ENCODE data around the gene ARHGAP15.
"Not testable (repeated sequence)": the region's sequence is repeated elsewhere in the genome, so short reads cannot be mapped to it uniquely, and the experiment has no call there.

ARHGAP15 gene

GRCh38 chr2:143529118-143529720 lies 400.0 kb downstream of the ARHGAP15 start:
- no peak for DNase-seq (ENCODE audit: low spot score)

DNA sequence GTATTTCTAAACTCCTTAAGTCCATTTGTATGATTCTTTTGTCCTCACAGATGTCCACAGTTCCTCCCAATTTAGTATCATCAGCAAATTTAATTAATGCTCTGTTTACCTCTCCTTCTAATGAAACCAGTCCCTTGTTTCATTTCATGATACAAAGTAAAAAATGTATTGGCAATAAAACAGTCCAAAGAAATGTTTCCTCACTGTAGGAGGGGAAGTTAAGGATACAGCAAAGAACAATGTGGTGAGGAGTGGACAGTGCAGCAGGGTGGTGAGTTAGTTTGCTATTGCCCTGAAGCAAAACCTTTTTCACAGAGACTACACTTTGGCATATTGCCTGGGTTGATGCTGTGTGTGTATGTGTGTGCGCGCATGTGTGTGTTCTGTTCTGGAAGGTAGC lies 401.5 kb downstream of the ARHGAP15 start:
- DNase-seq (ENCODE audit: low spot score) = no peak

DNA sequence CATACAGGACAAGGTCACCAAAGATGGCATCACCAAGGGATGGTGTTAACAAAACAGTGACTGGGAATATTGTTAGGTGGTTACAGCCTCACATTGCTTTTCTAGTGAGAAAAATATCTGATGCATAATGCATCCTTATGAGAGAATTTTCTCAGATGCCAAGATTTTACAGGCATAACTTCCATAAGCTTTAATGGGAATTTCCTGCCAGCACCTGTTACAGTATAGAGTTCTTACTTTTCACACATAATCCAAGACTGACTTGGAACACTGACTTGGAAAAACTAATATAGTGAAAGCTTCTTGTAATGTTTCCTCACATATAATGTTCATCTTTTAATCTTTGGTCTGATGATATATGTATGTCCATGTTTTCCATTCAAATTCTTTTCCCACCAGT lies 402.8 kb downstream of the ARHGAP15 start:
- DNase-seq (ENCODE audit: low spot score) = no peak

GRCh38 chr2:143533846-143534245 lies 404.6 kb downstream of the ARHGAP15 start:
- DNase-seq (ENCODE audit: low spot score) = no peak

DNA sequence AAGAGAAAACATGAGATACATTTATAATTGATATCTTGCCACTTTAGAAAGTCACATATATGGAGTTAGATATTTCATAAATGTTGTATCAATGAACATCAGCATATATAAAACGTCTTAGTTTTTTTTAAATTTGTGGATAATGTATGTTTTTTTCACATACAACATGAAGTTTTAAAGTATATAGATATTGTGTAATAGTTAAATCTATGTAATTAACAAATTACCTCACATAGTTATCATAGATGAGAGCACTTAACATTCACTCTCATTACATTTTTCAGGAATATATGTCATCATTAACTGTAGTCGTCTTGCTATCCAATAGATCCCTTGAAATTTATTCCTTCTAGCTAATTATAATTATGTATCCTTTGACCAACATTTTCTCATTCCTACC lies 406.6 kb downstream of the ARHGAP15 start:
- DNase-seq (ENCODE audit: low spot score) = no peak

DNA sequence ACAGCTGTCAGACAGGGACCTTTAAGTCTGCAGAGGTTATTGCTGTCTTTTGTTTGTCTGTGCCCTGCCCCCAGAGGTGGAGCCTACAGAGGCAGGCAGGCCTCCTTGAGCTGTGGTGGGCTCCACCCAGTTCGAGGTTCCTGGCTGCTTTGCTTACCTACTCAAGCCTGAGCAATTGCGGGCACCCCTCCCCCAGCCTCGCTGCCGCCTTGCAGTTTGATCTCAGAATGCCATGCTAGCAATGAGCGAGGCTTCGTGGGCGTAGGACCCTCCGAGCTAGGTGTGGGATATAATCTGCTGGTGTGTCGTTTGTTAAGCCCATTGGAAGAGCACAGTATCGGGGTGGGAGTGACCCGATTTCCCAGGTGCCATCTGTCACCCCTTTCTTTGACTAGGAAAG lies 412.7 kb downstream of the ARHGAP15 start:
- not testable (repeated sequence) for DNase-seq (ENCODE audit: low spot score)

- DNase-seq (ENCODE audit: low spot score) = no peak
These were observed 416.1 kb downstream of the ARHGAP15 start for GRCh38 chr2:143545059-143545948.

DNA sequence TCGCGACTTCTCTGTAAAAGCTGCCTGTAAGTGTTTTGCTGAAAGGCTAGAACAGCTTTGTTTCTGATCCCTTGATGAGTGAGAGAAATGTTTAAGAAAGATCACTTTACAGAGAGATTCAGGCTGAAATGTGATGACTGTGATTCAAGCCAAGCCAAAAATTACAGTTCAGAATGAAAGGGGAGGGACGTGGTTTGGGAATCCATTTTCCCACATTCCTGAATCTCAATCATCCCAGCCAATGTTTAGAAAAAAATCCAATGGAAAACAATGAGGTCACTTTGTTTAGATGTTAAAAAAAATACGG lies 416.7 kb downstream of the ARHGAP15 start:
- DNase-seq (ENCODE audit: low spot score) = peak; percentile 32

GRCh38 chr2:143548032-143548431 lies 418.8 kb downstream of the ARHGAP15 start:
- DNase-seq (ENCODE audit: low spot score) = no peak

DNA sequence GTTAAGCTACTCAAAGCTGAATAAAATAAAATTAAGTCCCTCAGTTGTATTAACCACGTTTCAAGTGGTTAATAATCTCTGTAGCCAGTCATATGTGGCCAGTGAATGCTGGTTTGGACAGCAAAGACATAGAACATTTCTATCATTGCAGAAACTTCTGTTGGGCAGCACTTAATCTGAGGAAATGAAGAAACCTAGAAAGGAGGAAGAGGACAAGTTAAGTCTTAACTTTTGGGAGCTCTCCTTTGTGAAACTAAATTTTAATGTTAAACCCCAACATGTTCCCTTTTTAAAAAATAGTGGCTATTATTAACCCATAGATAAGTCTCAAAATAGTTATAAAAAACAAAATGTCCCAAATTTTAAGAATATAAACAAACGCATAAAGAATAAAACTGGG lies 421.3 kb downstream of the ARHGAP15 start:
- DNase-seq (ENCODE audit: low spot score) = no peak

DNA sequence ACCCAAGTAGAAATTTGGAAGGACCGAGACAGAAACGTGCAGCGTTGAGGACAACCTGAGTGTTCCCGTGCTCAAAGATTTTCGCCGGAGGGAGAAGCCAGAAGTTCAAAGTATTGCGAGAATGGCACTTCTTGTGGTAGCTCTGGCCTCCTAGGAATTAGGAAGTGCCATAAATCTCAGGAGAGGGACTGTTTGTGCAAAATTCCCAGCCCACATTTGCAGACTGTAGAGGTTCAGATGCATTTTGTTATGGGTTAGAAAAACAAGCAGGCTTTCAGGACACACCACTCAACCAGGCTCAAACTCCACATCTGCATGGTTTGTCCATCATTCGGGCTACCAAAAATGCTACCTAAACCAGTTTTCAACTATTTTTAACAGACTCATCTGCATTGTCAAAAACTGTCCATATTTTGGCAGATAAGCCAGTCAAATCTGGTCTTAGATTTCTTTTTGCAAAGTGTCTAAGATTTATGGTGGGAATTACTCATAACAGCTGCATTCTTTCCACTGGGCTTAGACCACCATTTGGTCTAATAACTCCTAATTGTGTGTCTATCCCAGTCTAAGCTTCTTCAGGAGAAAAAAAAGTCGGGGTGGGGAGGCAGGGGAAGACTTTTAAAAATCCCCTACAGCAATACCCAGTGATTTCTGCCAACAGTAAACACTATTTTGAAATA lies 422.9 kb downstream of the ARHGAP15 start:
- no peak for DNase-seq (ENCODE audit: low spot score)

- no peak for DNase-seq (ENCODE audit: low spot score)
These were observed 424.0 kb downstream of the ARHGAP15 start for GRCh38 chr2:143553261-143553660.

GRCh38 chr2:143558665-143559064 lies 429.4 kb downstream of the ARHGAP15 start:
- peak; percentile 10 for DNase-seq (ENCODE audit: low spot score)

DNA sequence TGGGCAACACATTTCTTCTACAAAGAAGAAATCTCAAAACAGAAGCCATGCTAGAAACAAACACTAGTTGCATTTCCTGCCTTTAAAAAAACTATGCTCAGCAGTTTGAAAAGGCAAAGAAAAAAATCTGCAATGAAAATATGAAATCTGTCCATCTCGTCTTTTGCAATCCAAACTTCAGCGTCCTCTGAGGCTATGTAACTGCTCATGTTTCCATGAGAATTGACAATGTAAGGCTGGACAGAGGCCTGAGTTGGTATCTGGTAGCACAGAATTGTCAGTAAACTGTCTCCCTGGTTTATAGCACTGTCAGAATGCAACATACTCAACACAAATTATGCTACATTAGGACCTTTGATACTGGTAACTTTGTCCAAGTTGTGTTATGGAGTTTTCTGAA lies 429.9 kb downstream of the ARHGAP15 start:
- DNase-seq (ENCODE audit: low spot score) = no peak

DNA sequence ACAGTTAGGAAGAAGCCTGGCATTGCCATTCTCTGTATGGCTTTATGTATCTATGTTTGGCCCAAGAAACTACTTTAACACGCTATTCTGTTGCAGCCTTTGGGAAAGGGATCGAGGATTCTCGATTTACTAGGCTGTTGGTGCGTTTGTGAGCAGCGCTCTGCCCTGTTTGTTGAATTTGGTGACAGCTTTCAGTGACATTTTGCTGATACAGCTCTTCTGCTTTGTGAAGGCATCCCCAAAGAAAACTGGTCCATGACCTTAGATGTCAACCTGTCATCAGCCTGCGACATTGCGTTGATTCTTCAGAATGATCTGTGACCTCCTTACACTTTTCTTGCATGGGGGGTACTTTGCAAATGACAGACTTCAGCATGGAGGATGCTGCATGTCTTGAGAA lies 431.5 kb downstream of the ARHGAP15 start:
- DNase-seq (ENCODE audit: low spot score) = no peak

DNA sequence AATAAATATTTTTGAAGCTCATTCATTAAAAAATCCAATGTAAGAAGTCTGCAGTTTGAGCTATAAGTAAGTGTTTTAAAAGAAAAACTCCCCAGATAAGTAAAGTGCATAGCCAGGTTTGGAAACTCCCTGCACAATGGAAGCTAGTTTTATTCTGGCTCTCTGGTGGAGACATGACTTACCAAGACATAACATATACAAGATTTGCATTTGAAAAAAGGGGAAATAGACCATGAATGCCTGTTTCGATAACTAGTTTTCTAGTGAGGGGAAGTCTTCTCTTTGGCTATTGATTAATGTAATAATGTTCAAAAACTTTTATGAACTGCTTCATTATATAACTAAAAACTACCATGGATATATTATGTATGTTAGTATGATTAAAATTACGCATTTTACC lies 435.2 kb downstream of the ARHGAP15 start:
- no peak for DNase-seq (ENCODE audit: low spot score)

- no peak for DNase-seq (ENCODE audit: low spot score)
These were observed 442.5 kb downstream of the ARHGAP15 start for GRCh38 chr2:143571747-143572146.

DNA sequence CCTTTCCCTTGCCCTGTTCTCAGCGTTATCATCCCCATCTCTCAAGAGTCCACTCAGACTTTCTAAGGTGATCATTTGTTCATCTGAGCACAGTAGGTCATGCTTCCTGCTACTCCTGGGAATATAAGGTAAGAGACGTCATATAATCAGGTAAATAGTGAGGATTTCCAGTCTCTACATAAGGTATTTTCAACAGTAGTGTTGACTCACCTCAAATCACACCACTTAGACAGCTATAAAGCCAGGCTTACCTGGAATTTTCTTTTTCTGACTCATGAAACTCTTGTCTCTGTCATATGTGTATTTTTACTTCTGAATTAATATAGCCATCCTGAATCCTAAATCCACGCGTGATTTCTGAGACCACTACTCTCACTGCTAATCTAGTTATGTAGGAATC lies 443.2 kb downstream of the ARHGAP15 start:
- DNase-seq (ENCODE audit: low spot score) = no peak

- DNase-seq (ENCODE audit: low spot score) = no peak
These were observed 444.9 kb downstream of the ARHGAP15 start for GRCh38 chr2:143574069-143574468.

GRCh38 chr2:143575340-143575739 lies 446.1 kb downstream of the ARHGAP15 start:
- DNase-seq (ENCODE audit: low spot score) = peak; percentile 4

DNA sequence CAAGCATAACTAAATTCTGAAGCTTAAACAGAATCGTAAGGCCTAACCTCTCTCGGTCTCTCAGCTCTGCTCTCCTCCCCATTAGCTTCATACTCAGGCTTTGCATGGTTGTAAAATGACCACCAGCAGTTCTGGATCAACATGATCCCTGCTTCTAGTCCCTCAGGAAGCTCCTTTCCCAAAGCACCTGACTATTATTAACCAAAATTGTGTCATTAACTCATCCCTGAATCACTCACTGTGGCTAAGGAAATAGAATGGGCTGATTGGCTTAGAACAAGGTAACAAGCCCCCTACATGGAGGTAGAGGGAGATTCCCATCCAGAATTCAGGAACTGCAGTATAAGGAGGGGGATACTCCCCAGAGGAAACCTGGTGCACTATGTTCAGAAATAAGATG lies 448.3 kb downstream of the ARHGAP15 start:
- no peak for DNase-seq (ENCODE audit: low spot score)

DNA sequence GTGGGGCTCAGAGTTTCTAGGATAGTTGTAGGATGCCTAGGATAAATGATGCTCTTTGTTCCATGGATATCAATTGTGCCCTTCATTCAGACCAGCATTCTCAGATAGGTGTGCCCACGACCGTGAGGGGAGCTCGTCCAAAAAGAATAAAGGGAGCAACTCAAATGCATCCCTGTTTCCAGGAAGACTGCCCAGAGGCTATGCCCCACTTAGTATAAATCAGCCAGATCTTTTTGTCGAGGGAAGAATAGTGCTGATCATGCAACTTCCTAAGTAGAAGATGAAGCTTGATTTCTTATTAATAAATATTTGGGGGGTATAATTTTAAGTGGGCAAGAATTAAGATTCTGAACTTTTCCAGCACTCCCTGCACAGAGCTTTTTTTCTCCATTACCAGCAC lies 450.2 kb downstream of the ARHGAP15 start:
- no peak for DNase-seq (ENCODE audit: low spot score)

GRCh38 chr2:143581134-143581533 lies 451.9 kb downstream of the ARHGAP15 start:
- no peak for DNase-seq (ENCODE audit: low spot score)
